A673 (cell line): Measurements from ENCODE around the gene PGLYRP2.

ENCODE experiments used
- EZH2 ChIP-seq: fragments of 200-600 bp; sonication (generic); IDR thresholded peaks from 2 replicates; pipeline ENCODE4 v1.6.1; 2017; ENCODE audit warnings: borderline replicate concordance, low read depth, mild to moderate bottlenecking, mixed read lengths, antibody characterized with exemption, low read length; ENCODE audit not compliant: poor library complexity, severe bottlenecking
- TF ChIP-seq, protein P1 (sequence below): fragments of 300-800, 200-600 bp; sonication (generic); conservative IDR thresholded peaks from 2 replicates; pipeline ENCODE4 v1.5.1; 2017; ENCODE audit warnings: low read depth, mild to moderate bottlenecking, antibody characterized with exemption, low read length, moderate library complexity, mixed read lengths

- TF ChIP-seq, protein P1, sequence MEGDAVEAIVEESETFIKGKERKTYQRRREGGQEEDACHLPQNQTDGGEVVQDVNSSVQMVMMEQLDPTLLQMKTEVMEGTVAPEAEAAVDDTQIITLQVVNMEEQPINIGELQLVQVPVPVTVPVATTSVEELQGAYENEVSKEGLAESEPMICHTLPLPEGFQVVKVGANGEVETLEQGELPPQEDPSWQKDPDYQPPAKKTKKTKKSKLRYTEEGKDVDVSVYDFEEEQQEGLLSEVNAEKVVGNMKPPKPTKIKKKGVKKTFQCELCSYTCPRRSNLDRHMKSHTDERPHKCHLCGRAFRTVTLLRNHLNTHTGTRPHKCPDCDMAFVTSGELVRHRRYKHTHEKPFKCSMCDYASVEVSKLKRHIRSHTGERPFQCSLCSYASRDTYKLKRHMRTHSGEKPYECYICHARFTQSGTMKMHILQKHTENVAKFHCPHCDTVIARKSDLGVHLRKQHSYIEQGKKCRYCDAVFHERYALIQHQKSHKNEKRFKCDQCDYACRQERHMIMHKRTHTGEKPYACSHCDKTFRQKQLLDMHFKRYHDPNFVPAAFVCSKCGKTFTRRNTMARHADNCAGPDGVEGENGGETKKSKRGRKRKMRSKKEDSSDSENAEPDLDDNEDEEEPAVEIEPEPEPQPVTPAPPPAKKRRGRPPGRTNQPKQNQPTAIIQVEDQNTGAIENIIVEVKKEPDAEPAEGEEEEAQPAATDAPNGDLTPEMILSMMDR: no peak
- TF ChIP-seq EZH2: no peak
Observed at GRCh38 chr19:15471639-15472101, 7.6 kb downstream of the PGLYRP2 start.
